ENCODE results near the gene GDI2. TPM values are rescaled to one million over a fixed set of nuclear protein-coding genes. Genes with fewer than 3 reads are reported as not detected.
"Not testable (repeated sequence)": the region's sequence is repeated elsewhere in the genome, so short reads cannot be mapped to it uniquely, and the experiment has no call there.

The GDI2 gene
- total and polyA plus RNA-seq, 11 donors = 20.0 to 167 (median 117) TPM

DNA sequence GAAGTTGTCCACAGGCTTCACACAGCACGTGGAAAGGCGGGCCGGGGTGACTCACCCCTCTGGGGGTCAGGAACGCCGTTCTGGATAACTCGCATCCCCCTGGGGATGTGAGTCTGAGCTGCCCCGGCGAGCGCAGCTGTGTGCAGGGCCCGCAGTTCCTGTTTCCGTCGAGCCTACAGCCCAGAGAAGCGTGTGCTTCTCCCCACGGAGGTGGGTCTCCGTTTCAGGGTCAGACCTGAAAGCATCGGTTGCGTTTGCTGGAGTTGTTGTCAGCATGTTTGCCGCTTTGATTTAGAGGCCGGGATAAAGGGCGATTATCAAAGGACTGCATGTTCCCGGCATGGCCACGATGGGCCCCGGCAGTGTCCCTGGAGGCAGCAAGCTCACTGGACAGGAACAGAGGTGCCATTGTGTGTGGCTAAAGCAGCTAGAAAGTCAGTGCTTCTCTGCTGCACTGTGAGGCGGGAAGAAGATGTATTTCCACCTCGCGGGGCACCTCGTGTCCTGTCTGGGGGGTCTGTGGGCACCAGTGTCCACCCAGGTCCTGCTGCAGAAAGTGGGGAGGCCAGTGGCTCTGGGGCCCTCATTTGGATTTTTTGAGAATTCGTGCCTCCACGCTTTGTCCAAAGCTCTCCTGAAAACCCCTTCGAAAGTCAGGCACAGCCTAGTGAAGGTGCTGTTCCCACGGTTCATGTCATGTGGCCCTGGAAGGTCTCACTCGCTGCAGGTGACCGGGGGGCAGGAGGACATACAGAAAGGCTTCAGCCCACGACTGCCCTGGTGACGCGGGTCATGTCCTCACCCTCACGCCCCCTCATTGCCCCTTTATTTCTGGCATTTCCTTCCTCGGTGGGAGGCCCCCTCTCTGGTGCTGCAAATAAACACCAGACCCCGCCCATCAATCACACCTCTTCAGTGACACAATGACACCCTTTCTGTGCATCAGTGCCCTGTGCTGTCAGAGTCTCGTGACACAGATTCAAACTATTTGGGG lies 27.4 kb upstream of the GDI2 start:
- 41 to 48% (median 45%) methylated on average over 36 to 40 of the region's 40 CpGs for WGBS, 4 donors
- DNase-seq (peak; percentile 23 to 80 (median 59)), ATAC-seq (peak in 3 of 4 donors; percentile 69 to 83 (median 74))
- no peaks in the 10 kb centered on the region for H3K27me3 ChIP-seq
- no peak for TF ChIP-seq CTCF (IDR thresholded peaks at IDR 0.05)
- no peak for TF ChIP-seq POLR2A (IDR thresholded peaks at IDR 0.05)
- H3K27ac ChIP-seq = peak overlapping the region in 4 of 12 donors; percentile 5 to 59 (median 15)
- H3K4me3 ChIP-seq = peak overlapping the region in 7 of 12 donors; percentile 1 to 27 (median 19)
- no peaks in the 10 kb centered on the region for H3K9me3 ChIP-seq
- peaks cover 0 to 21% (median 3%) of the 10 kb centered on the region in 12 donors for H3K4me1 ChIP-seq
- H3K36me3 ChIP-seq = no peaks in the 10 kb centered on the region
- intact Hi-C loops (cut with DNase I) = no loop called here

- ATAC-seq; DNase-seq; H3K27me3 ChIP-seq; H3K36me3 ChIP-seq; H3K9me3 ChIP-seq; intact Hi-C loops (cut with DNase I); H3K4me3 ChIP-seq; H3K27ac ChIP-seq: not testable (repeated sequence)
- H3K4me1 ChIP-seq = peaks cover 0 to 20% (median 2%) of the 10 kb centered on the region in 12 donors
- 93 to 100% (median 97%) methylated on average over 2 of the region's 2 CpGs for WGBS, 4 donors
Observed at GRCh38 chr10:5836181-5836580, 22.9 kb upstream of the GDI2 start.

GRCh38 chr10:5835446-5836095 lies 22.3 kb upstream of the GDI2 start:
- no peak for DNase-seq

DNA sequence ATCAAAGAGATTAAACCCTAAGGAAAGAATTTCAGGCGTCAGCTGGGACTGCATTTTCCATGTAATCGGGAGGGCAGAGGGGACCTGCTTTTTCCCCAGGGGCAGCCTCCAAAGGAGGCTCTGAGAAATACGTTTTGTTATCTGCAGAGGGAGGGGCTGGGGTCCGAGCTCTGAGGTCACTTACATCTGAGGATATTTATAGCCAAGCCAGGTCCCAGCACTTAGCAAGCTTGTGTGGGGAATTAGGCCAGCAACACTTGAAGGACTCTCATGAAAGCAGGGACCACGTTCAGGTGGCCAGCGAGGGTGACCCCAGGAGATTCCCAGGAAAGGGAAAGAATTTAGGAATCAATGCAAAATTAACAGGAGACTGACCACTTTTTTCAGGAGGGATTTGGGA lies 20.6 kb upstream of the GDI2 start:
- Histone ChIP-seq H3K27ac (no peak overlapping the region), H3K4me3 (no peak overlapping the region), H3K36me3 (no peaks in the 10 kb centered on the region), H3K4me1 (peaks cover 0 to 7% (median 0%) of the 10 kb centered on the region in 12 donors), H3K27me3 (no peaks in the 10 kb centered on the region), H3K9me3 (no peaks in the 10 kb centered on the region)
- DNase-seq (no peak), ATAC-seq (peak; percentile 66 to 82 (median 76))
- TF ChIP-seq CTCF (IDR thresholded peaks at IDR 0.05) (no peak), POLR2A (IDR thresholded peaks at IDR 0.05) (no peak)
- intact Hi-C loops (cut with DNase I) = no loop called here
- WGBS, 4 donors = 19 to 26% (median 22%) methylated on average over 6 of the region's 6 CpGs

More at GRCh38 chr10:5835446-5836095, 22.3 kb upstream of the GDI2 start:
- Histone ChIP-seq H3K27me3 (no peaks in the 10 kb centered on the region), H3K36me3 (no peaks in the 10 kb centered on the region), H3K4me3 (no peak overlapping the region), H3K9me3 (no peaks in the 10 kb centered on the region), H3K27ac (no peak overlapping the region), H3K4me1 (peaks cover 0 to 15% (median 2%) of the 10 kb centered on the region in 12 donors)
- TF ChIP-seq POLR2A (IDR thresholded peaks at IDR 0.05) = no peak
- TF ChIP-seq CTCF (IDR thresholded peaks at IDR 0.05) = no peak
- ATAC-seq = no peak
- intact Hi-C loops (cut with DNase I) = no loop called here
- 95 to 97% (median 96%) methylated on average over 15 of the region's 15 CpGs for WGBS, 4 donors
